GM12878 (cell line): Measurements from ENCODE around the gene EPHB2.

Experiments
- BACH1 ChIP-seq: fragments of 450-650 bp; IDR thresholded peaks from 2 replicates; pipeline ENCODE4 v1.6.1; 2017; ENCODE audit warnings: mild to moderate bottlenecking, borderline replicate concordance
- CHD1 ChIP-seq: IDR thresholded peaks from 2 replicates; pipeline ENCODE4 v1.6.1; 2012; ENCODE audit warnings: low read depth, low read length, improper control_type of control experiment
- MYB ChIP-seq: fragments of 150-350 bp; IDR thresholded peaks from 2 replicates; pipeline ENCODE4 v1.6.1; 2014; ENCODE audit warnings: mild to moderate bottlenecking, low read depth, low read length, borderline replicate concordance
- POLR2AphosphoS5 ChIP-seq: IDR thresholded peaks from 2 replicates; pipeline ENCODE4 v1.6.1; 2011; ENCODE audit warnings: mild to moderate bottlenecking, low read length, inconsistent platforms
- TF ChIP-seq, protein P1 (sequence below), 3 experiments: IDR thresholded peaks in 2 of 3; conservative IDR thresholded peaks in 1 of 3; 2 replicates each; pipeline ENCODE4 v1.5.1; 2011; ENCODE audit warnings: low read depth in 3 of 3, low read length in 3 of 3, mild to moderate bottlenecking in 3 of 3, control low read depth in 2 of 3, moderate library complexity in 2 of 3, inconsistent platforms in 1 of 3, mixed read lengths in 1 of 3; ENCODE audit not compliant: control insufficient read depth in 2 of 3, insufficient read depth in 1 of 3; ENCODE audit errors: extremely low read depth in 1 of 3

DNA sequence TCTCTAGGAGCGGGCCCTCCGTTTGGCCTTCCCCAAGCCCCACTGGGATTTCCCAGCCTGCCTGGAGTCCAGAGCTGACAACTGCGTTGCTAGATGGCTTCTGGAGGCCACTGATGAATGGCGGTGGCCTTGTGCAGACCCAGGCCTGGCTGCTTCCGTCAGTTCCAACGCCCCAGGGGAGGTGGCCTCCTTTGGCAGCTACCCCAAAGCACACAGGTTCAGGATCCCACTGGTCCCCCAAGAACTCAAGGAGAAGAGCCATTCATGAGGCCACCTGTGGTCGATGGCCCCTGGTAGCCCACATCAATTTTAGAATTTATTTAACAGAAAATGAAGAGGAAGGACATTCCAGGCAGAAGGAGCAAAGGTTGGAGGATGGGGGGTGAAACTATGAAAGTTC, 176.9 kb downstream of the EPHB2 start:
- TF ChIP-seq BACH1 (no peak), CHD1 (no peak), MYB (no peak), POLR2AphosphoS5 (no peak)
- TF ChIP-seq, protein P1, sequence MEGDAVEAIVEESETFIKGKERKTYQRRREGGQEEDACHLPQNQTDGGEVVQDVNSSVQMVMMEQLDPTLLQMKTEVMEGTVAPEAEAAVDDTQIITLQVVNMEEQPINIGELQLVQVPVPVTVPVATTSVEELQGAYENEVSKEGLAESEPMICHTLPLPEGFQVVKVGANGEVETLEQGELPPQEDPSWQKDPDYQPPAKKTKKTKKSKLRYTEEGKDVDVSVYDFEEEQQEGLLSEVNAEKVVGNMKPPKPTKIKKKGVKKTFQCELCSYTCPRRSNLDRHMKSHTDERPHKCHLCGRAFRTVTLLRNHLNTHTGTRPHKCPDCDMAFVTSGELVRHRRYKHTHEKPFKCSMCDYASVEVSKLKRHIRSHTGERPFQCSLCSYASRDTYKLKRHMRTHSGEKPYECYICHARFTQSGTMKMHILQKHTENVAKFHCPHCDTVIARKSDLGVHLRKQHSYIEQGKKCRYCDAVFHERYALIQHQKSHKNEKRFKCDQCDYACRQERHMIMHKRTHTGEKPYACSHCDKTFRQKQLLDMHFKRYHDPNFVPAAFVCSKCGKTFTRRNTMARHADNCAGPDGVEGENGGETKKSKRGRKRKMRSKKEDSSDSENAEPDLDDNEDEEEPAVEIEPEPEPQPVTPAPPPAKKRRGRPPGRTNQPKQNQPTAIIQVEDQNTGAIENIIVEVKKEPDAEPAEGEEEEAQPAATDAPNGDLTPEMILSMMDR (IDR thresholded peaks at IDR 0.05 in 2 of 3, conservative IDR thresholded peaks at IDR 0.05 in 1 of 3; ENCODE audit: control insufficient read depth in 2 of 3, extremely low read depth in 1 of 3, insufficient read depth in 1 of 3, low read depth in 3 of 3, low read length in 3 of 3): no peak
